ENCODE results near the gene ATXN10.

ATXN10 gene

DNA sequence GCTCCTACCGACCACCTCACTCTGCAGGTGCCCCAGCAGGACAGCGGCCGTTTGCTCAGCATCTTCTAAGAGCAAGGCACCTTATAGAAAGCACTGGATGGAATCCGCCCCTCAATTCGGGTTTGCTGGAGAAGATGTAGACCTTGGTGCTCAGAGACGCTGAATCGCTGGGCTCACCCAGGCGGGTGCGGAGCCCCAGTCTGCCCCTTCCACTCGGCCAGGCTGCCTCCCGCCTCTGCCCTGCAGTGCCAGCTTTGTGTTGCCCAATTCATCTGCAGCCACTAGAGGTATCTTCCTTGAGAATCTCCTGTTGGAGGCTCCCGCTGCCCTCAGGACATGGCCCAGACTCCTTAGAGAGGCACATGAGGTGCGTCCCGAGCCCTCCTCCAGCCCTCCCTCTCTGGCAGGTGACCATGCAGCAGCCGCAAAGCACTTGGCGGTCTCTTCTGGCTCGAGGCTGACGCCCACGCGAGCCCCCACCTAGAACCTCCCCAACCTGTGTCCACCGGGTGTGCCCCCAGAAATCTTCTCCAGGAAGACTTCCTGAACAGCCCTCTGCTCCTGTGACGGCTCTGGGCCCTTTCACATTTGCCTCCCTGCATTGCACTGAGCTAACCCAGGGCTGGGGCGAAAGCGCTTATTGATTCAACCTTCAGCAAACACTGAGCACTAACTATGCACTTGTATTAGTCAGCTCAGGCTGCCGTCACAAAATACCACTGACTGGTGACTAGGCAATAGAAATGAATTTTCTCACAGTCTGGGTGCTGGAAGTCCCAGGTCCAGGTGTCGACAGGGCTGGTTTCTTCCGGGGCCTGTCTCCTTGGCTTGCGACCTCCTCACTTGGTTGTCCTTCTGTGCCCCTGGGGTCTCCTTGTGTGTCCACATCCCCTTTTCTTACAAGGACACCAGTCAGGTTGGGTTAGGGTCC is 187.9 kb downstream of the ATXN10 start:
- TF ChIP-seq, protein P1, sequence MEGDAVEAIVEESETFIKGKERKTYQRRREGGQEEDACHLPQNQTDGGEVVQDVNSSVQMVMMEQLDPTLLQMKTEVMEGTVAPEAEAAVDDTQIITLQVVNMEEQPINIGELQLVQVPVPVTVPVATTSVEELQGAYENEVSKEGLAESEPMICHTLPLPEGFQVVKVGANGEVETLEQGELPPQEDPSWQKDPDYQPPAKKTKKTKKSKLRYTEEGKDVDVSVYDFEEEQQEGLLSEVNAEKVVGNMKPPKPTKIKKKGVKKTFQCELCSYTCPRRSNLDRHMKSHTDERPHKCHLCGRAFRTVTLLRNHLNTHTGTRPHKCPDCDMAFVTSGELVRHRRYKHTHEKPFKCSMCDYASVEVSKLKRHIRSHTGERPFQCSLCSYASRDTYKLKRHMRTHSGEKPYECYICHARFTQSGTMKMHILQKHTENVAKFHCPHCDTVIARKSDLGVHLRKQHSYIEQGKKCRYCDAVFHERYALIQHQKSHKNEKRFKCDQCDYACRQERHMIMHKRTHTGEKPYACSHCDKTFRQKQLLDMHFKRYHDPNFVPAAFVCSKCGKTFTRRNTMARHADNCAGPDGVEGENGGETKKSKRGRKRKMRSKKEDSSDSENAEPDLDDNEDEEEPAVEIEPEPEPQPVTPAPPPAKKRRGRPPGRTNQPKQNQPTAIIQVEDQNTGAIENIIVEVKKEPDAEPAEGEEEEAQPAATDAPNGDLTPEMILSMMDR (conservative IDR thresholded peaks at IDR 0.05; ENCODE audit: control insufficient read depth, insufficient read depth, low read depth, low read length), result no peak
- peak; percentile 4 for DNase-seq (ENCODE audit: low read depth)
- H3K4me3 ChIP-seq (ENCODE audit: control insufficient read depth, low read depth, low read length), result no peak overlapping the region

DNA sequence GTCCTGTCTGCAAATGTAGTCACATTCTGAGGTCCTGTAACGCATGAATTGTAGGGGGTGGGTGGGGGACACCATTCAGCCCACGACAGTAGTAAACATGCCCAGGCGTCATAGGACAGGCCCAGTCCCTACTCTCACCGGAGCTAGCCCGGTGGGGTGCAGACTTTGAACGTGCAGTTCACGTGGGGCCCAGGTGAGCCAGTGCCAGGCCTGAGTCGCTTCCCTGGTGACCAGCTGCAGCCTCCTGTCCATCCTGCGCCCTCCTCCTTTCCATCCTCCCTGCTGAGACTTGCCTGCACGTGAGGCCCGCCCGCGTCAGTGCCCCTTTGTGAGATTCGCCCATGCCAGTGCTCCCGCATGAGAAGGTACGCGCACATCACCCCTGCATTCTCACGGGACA is 188.6 kb downstream of the ATXN10 start:
- H3K4me3 ChIP-seq (ENCODE audit: control insufficient read depth, low read depth, low read length), result no peak overlapping the region
- TF ChIP-seq, protein P1 (conservative IDR thresholded peaks at IDR 0.05; ENCODE audit: control insufficient read depth, insufficient read depth, low read depth, low read length), result no peak
- no peak for DNase-seq (ENCODE audit: low read depth)

DNA sequence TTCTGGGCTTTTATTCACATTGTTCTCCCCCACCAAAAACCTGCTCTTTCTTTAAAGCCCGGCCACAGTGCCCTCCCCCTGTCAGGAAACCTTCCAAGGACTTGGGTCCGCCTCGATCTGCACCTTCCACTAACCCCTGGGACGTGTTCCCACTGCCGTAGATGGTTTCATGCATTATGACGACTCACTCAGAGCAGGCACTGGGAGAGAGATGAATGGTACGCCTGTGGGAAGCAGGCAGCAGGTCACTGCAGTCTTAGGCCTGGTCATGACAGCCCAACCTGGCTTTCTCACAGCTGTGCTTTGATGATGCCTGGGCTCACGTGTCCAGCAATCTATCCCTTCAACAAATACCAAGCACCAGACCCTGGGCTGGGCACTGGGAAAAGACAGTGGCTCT is 189.6 kb downstream of the ATXN10 start:
- TF ChIP-seq, protein P1 (conservative IDR thresholded peaks at IDR 0.05; ENCODE audit: control insufficient read depth, insufficient read depth, low read depth, low read length), result no peak
- H3K4me3 ChIP-seq (ENCODE audit: control insufficient read depth, low read depth, low read length), result no peak overlapping the region
- DNase-seq (ENCODE audit: low read depth), result peak; percentile 4

DNA sequence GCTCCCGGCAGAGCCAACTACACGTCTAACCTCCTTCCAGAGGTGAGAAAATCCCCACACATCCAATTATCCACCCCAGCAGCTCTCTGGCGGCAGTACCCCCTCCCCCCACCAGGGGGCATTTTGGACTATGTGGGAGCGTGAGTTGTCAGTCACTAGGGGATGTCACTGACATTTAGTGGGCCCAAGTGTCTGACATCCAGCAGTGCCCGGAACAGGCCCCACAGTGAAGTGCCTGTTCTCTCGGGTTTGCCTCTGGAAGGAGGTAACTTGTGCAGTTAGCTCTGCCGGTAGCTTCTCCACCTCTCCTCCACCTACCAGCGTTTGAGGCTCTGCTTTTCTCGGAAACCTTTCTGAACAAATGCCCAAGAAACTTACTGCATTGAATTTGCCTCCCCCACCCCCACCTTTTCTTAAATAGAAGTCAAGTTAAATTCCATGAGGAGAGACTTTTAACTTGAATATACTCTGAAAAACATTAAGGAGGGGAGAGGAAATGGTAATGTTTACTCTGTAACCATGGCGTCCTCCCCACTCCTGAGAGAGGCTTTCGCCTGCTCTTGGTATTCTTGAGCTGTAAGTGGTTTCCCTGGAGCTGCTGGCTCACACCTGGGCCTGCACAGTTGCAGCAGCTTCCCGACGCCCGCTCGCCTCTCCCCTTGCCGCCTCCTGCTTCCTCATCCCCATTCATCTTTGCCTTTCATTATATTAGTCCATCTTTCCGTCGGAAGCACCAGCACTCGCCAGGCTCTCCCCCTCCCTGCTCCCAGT is 192.5 kb downstream of the ATXN10 start:
- no peak overlapping the region for H3K4me3 ChIP-seq (ENCODE audit: control insufficient read depth, low read depth, low read length)
- TF ChIP-seq, protein P1 (conservative IDR thresholded peaks at IDR 0.05; ENCODE audit: control insufficient read depth, insufficient read depth, low read depth, low read length), result peak; percentile 96
- DNase-seq (ENCODE audit: low read depth), result peak; percentile 40

DNA sequence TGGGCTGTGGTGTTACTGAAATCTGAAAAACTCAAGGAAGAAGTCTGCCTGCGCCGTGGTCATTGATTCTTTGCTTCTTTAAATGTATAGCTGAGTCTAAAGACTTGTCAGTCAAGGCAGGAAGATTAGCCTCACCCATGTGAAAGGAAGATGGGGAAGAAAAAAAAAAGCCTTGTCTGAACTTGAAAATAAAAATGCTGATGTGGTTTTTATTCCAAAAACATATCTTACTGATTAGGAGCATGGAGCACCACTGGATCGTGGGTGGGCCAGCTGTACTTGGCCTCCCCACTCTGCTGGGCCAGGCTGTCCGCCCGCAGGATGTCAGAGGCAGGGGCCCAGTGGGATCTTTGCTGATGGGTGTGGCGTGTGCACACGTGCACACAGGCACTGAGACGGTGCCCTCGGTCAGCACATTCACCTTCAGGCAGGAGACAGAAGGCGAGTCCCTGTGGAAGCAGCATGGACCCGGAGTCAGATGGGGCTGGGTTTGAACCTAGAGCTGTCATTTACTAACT is 193.4 kb downstream of the ATXN10 start:
- no peak overlapping the region for H3K4me3 ChIP-seq (ENCODE audit: control insufficient read depth, low read depth, low read length)
- TF ChIP-seq, protein P1 (conservative IDR thresholded peaks at IDR 0.05; ENCODE audit: control insufficient read depth, insufficient read depth, low read depth, low read length), result no peak
- no peak for DNase-seq (ENCODE audit: low read depth)

DNA sequence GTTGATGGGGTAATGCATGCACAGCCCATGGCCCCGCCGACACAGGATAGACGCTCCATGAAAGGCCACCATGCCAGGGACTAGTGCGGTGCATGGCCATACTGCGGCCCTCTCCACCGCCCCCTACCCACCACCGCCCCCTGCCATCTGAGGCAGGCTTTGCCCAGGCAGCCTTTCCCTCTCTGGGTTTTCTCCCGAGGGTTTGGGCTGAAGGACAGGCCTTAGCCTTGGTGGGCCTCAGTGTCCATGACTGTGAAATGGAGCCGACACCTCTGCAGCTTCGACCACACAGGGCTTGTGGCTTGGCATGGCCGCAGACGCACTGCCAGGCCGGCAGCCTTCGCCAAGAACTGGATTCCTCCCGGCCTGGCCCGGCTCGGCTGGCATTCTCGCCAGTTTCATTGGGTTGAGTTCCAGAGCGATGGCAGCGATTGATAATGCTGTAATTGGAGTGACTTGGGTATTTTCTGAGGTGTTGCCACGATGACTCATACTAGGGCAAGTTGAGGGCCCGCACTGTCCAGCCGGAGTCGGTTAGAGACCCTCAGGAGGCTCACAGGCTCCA is 194.0 kb downstream of the ATXN10 start:
- no peak for DNase-seq (ENCODE audit: low read depth)
- H3K4me3 ChIP-seq (ENCODE audit: control insufficient read depth, low read depth, low read length), result no peak overlapping the region
- TF ChIP-seq, protein P1 (conservative IDR thresholded peaks at IDR 0.05; ENCODE audit: control insufficient read depth, insufficient read depth, low read depth, low read length), result no peak

Measured in fibroblast of mammary gland (primary cell).